Measurements from ENCODE around the gene NMRK1. TPM values are rescaled to one million over a fixed set of nuclear protein-coding genes. Genes with fewer than 3 reads are reported as not detected.

NMRK1 gene
- total RNA-seq, 1 experiment from 2014 or later: 0.67 TPM

DNA sequence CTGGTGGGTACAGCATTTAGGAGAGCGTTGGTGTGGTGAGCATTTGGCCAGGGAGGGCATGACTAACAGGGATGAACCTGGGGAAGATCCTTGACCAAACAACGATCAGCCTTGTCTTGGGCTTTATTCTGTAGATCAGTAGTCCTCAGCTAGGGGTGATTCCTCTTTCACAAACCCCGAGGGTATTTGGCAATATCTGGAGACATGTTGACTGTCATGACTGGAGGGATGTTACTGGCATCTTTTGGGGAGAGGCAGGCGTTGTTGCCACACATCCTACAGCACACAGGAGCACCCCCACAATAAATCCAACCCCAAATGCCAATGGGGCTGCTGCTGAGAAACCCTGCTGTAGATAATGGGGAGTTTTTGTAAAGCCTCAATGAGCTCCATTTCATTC lies 44.3 kb upstream of the NMRK1 start:
- no peak for DNase-seq (ENCODE audit: low spot score)
- TF ChIP-seq, protein P1, sequence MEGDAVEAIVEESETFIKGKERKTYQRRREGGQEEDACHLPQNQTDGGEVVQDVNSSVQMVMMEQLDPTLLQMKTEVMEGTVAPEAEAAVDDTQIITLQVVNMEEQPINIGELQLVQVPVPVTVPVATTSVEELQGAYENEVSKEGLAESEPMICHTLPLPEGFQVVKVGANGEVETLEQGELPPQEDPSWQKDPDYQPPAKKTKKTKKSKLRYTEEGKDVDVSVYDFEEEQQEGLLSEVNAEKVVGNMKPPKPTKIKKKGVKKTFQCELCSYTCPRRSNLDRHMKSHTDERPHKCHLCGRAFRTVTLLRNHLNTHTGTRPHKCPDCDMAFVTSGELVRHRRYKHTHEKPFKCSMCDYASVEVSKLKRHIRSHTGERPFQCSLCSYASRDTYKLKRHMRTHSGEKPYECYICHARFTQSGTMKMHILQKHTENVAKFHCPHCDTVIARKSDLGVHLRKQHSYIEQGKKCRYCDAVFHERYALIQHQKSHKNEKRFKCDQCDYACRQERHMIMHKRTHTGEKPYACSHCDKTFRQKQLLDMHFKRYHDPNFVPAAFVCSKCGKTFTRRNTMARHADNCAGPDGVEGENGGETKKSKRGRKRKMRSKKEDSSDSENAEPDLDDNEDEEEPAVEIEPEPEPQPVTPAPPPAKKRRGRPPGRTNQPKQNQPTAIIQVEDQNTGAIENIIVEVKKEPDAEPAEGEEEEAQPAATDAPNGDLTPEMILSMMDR (conservative IDR thresholded peaks at IDR 0.05; ENCODE audit: low read depth, low read length): no peak
- TF ChIP-seq EZH2 (IDR thresholded peaks at IDR 0.05; ENCODE audit: borderline replicate concordance, low read depth, low read length, poor library complexity, severe bottlenecking): no peak
- H3K27ac ChIP-seq (ENCODE audit: low read depth, low read length, poor library complexity, severe bottlenecking): no peak overlapping the region
- ChIA-PET CTCF (no interaction called here), POLR2A (ENCODE audit: low non-redundant PET) (no interaction called here)
- H3K9me3 ChIP-seq (ENCODE audit: low read depth, low read length, poor library complexity, severe bottlenecking): no peaks in the 10 kb centered on the region
- H3K4me3 ChIP-seq (ENCODE audit: low read depth, low read length, poor library complexity, severe bottlenecking): no peak overlapping the region
- BruUV-seq (replicated peaks): no TSS peak
- intact Hi-C loops (cut with micrococcal nuclease; ENCODE audit: unreplicated experiment): no loop called here
- H3K4me1 ChIP-seq (ENCODE audit: insufficient read depth, low read length, poor library complexity, severe bottlenecking): no peaks in the 10 kb centered on the region
- no peaks in the 10 kb centered on the region for H3K27me3 ChIP-seq (replicated peaks; ENCODE audit: insufficient read depth, low read depth, low read length, poor library complexity)
- H3K36me3 ChIP-seq (ENCODE audit: insufficient read depth, low read length, poor library complexity, severe bottlenecking): no peaks in the 10 kb centered on the region

DNA sequence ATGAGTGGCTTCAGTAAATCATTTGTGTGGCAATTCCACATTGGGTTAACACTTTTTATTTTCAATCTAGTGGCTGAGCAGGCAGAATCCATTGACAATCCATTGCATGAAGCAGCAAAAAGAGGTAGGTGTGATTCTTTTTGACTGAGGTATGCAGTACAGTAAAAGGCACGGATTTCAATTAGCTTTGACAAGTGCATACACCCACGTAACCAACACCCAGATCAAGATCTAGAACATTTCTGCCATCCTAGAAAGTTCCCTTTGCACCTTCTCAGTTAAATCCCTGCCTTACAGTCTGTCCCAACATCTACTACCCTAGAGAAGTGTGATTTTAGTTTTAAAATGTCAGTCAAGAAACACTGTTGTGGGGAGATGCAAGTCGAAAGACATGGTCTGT lies 43.7 kb upstream of the NMRK1 start:
- H3K9me3 ChIP-seq (ENCODE audit: low read depth, low read length, poor library complexity, severe bottlenecking): no peaks in the 10 kb centered on the region
- H3K27me3 ChIP-seq (replicated peaks; ENCODE audit: insufficient read depth, low read depth, low read length, poor library complexity): no peaks in the 10 kb centered on the region
- H3K4me1 ChIP-seq (ENCODE audit: insufficient read depth, low read length, poor library complexity, severe bottlenecking): no peaks in the 10 kb centered on the region
- no peak for TF ChIP-seq EZH2 (IDR thresholded peaks at IDR 0.05; ENCODE audit: borderline replicate concordance, low read depth, low read length, poor library complexity, severe bottlenecking)
- TF ChIP-seq, protein P1 (conservative IDR thresholded peaks at IDR 0.05; ENCODE audit: low read depth, low read length): no peak
- ChIA-PET POLR2A (ENCODE audit: low non-redundant PET) (no interaction called here), CTCF (no interaction called here)
- H3K36me3 ChIP-seq (ENCODE audit: insufficient read depth, low read length, poor library complexity, severe bottlenecking): no peaks in the 10 kb centered on the region
- H3K4me3 ChIP-seq (ENCODE audit: low read depth, low read length, poor library complexity, severe bottlenecking): no peak overlapping the region
- no TSS peak for BruUV-seq (replicated peaks)
- H3K27ac ChIP-seq (ENCODE audit: low read depth, low read length, poor library complexity, severe bottlenecking): no peak overlapping the region
- DNase-seq (ENCODE audit: low spot score): no peak
- intact Hi-C loops (cut with micrococcal nuclease; ENCODE audit: unreplicated experiment): no loop called here

DNA sequence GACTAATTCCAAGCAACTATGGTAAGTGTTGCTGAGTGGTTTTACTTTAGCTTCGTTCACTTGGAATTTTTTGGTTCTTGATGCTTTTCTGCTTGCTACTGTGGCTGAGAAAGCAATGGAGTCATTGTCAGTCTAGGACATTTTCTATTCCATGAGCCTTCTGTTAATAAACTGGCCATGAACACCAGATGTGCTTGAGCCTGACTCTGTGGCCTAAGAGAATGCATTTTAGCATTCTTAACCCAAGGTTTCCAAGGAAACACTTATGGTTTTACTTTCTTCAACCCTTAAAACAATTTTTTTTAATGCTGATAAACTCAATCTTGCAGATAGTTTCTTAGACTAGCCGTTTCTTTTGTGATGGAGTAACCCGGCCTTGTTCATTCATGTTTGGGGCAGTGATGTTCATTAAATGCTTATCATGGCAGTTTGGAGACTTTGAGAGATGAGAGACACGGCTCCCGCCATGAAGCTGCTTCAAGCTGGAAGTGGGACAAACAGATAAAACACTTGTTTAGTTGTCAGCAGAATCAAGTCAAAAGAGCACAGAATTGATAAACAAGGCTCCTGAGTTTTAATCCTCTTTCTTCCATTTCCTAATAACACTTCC lies 42.8 kb upstream of the NMRK1 start:
- no peak for DNase-seq (ENCODE audit: low spot score)
- ChIA-PET POLR2A (ENCODE audit: low non-redundant PET) (no interaction called here), CTCF (no interaction called here)
- Histone ChIP-seq H3K4me1 (ENCODE audit: insufficient read depth, low read length, poor library complexity, severe bottlenecking) (no peaks in the 10 kb centered on the region), H3K9me3 (ENCODE audit: low read depth, low read length, poor library complexity, severe bottlenecking) (no peaks in the 10 kb centered on the region), H3K27me3 (replicated peaks; ENCODE audit: insufficient read depth, low read depth, low read length, poor library complexity) (no peaks in the 10 kb centered on the region), H3K36me3 (ENCODE audit: insufficient read depth, low read length, poor library complexity, severe bottlenecking) (no peaks in the 10 kb centered on the region), H3K4me3 (ENCODE audit: low read depth, low read length, poor library complexity, severe bottlenecking) (no peak overlapping the region), H3K27ac (ENCODE audit: low read depth, low read length, poor library complexity, severe bottlenecking) (no peak overlapping the region)
- intact Hi-C loops (cut with micrococcal nuclease; ENCODE audit: unreplicated experiment): no loop called here
- TF ChIP-seq, protein P1 (conservative IDR thresholded peaks at IDR 0.05; ENCODE audit: low read depth, low read length): no peak
- TF ChIP-seq EZH2 (IDR thresholded peaks at IDR 0.05; ENCODE audit: borderline replicate concordance, low read depth, low read length, poor library complexity, severe bottlenecking): no peak
- no TSS peak for BruUV-seq (replicated peaks)

Measured in A673 (cell line).